Dedifferentiated amniotic fluid mesenchymal stem cell (primary cell): ENCODE data around the gene COX6B2.

Experiments used
- DNase-seq: peaks from one replicate; pipeline ENCODE4 v3.0.0-alpha.2; 2016; ENCODE audit errors: extremely low spot score

COX6B2 gene

DNA sequence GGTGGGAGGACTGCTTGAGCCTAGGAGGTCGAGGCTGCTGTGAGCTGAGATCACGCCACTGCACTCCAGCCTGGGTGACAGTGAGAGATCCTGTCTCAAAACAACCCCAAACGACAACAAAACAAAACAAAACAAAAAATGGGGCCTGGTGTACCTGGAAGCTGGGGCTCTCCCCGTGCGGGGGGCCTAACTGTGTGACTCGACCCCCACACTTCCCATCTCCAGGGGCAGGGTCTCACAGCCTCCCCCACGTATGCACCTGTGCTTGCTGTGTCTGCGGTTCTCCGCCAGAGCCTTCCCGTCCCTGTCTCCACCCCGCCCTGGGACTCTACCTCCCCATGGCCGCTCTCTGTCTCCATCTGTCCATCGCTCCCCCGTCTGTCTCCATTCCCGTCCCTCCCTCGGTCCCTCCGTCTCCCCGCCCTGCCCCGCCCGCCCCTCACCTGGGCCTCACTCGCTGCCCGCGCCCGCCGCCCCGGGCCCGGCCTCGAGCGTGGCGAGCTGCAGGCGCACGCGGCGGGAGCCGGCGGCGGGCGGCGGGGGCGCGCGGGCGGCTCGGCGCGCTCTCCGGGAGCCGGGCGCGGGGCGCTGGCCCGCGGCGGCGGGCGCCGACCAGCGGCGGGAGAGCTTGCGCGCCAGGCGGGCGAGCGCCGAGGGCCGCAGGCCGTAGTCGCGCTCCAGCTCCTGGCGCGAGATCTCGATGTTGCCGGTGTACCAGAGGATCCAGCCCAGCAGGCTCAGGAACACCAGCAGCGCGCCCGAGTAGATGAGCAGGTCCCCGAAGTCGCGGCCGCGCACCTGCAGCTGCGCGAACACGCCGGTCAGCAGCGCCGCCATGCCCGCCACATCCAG lies 29.0 kb upstream of the COX6B2 start:
- DNase-seq = peak; percentile 27

DNA sequence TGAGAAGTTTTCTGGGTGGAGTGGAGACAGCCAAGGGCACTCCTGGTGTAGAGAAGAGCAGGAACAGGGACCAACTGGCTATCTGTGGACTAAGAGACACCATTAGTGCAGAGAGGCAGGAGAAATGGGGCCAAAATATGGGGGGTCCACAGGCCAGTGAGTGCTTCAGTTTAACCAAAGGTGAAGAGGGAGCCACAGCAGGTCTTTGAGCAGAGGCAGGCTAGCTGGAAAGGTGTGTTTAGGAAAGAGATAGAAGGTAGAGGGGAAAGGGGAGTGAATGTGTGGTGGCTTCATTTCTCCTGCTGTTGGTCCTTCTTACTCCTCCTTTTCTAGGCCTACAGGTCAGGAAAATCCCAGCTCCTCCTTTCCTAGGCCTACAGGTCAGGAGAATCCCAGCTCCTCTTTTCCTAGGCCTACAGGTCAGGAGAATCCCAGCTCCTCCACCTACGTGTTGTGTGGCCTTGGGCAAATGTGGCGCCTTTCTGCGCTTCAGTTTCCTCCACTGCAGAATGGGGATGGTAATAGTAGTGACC lies 28.1 kb upstream of the COX6B2 start:
- DNase-seq = no peak

DNA sequence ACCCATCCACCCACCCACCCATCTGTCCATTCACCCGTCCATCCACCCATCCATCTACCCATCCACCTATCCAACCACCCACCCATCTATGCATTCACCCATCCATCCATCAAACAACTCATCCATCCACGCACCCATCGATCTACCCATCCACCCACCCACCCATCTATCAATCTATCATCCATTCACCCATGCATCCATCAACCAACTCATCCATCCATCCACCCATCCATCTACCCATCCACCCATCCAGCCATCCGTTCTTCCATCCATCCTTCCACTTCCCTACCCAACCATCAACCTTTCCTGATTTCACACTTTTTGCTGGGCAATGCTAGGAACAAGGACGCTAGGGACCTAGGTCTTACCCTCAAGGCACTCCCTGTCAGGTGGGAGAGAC lies 27.5 kb upstream of the COX6B2 start:
- no peak for DNase-seq

DNA sequence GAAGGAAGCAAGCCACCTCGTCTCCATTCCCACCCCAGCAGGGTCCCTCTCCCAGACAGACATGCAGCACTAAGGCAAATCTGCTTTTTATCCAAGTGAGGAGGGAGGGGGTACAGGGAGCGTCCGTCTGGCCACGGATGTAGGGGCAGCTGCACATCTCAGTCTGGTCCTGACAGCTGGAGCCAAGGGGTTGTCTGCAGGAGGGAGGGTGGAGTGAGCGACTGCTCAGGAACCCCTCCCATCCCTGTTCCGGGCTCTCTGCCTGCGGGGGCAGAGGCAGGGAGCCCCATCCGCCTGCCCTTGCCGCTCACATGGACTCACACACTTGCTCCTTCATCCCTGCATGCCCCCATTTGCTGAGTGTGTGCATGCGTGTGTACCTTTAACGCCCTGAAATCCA lies 24.7 kb upstream of the COX6B2 start:
- no peak for DNase-seq

DNA sequence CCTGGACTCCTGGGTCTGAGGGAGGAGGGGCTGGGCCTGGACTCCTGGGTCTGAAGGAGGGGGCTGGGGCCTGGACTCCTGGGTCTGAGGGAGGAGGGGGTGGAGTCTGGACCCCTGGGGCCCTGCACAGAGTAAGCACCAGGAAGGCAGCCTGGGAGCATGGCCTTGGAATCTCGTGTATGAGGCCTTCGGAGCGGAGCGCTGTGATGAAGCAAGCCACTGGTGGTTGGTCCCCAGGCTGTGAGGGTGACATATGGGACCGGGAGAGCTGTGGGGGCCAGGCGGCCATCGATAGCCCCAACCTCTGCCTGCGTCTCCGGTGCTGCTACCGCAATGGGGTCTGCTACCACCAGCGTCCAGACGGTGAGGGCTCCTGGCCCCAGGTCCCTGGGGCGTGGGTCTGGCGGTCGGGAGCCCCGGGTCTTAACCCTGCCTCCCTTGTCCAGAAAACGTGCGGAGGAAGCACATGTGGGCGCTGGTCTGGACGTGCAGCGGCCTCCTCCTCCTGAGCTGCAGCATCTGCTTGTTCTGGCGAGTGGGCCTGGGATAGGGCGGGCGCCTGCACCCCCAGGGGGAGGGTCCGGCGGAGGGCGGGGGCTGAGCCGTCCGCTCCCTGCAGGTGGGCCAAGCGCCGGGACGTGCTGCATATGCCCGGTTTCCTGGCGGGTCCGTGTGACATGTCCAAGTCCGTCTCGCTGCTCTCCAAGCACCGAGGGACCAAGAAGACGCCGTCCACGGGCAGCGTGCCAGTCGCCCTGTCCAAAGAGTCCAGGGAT lies 23.0 kb upstream of the COX6B2 start:
- DNase-seq = no peak

DNA sequence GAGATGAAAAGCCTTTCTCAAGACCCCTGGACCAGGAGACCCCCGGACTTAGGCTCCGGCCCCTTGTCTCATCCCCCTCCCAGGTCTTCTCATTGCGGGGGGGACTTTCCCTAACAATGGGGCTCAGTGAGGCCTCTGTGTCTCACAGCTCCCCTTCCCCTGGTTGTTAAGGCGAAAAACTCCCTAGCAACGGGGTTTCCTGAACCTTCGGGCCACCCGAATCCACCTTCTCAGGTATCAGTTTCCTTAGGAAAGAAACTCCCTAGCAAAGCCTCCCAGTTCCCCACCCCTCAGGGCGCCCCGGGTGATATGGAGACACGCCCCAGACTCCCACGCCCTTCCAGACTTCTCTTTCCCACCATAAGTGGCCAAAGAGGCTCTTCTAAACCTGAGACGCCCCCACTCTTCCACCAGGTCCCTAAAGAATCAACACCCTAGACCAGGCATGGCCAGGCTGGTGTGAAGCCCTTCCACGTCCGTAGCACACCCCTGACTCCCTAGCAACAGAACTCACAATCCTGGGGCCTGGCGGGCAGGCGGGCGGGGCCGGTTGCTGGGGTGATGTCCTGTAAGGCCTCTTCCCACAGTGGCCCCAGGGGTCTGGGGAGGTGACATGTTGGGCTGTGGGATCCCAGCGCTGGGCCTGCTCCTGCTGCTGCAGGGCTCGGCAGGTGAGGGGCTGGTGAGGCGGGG lies 21.9 kb upstream of the COX6B2 start, which contains the start of gene TMEM190:
TSS of gene TMEM190 (plus strand) at position 586 of the 693 bp plus-strand sequence. CDS start at position 614, 28 bp downstream.
- DNase-seq = no peak

DNA sequence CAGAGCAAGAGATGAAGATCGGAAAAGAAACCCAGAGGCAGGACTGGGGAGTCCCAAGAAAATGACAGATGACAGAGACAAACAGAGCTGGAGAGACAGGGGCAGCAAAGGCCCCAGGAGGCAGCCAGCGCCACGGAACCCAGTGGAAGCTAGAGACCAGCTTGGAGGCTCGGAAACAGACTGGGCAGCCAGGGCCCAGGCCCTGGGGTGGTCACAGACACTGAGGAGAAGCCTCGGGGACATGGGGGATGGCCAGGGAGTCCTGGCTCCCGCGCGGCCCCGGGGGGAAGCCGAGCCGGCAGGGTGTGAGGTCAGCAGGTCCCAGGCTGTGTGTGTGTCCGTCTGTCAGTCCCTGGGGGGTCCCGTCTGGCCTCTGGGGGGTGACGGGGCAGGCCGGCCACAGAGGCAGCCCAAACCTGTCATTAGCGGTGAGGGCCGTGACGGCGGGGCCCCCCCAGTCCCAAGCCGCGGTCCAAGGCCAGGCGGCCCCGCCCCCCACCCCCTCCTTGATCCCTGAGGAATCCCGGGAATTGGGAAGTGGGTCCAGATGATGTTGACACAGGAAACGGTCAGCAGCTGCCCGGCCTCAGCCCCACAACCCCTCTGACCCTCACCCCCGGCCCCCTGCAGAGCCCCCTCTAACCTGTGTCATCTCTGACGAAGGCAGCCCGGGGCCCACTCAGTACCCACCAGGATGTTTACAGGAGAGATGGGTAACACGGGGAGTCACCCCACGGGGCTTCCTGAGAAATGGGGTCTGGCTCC lies 19.7 kb upstream of the COX6B2 start:
- DNase-seq = no peak

DNA sequence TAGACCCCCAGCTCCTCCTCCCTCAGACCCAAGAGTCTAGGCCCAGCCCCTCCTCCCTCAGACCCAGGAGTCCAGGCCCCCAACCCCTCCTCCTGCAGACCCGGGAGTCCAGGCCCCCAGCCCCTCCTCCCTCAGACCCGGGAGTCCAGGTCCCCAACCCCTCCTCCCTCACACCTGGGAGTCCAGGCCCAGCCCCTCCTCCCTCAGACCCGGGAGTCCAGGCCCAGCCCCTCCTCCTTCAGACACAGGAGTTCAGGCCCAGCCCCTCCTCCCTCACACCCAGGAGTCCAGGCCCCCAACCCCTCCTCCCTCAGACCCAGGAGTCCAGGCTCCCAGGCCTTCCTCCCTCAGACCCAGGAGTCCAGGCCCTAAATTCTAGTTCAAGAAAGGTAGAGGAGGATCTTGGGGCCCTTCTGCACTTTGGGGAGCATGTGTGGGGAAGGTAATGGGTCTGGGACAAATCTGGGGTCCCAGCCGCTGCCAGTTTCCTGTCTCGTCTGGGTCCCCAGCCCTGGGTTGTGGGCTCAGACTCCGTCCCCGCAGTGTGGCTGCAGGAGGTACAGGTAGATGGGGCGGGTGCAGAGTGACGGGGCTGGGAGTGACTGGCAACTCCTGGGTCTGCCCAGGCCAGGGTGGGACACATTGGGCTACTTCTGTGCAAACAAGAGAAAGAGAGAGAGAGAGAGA lies 18.9 kb upstream of the COX6B2 start:
- DNase-seq = no peak

DNA sequence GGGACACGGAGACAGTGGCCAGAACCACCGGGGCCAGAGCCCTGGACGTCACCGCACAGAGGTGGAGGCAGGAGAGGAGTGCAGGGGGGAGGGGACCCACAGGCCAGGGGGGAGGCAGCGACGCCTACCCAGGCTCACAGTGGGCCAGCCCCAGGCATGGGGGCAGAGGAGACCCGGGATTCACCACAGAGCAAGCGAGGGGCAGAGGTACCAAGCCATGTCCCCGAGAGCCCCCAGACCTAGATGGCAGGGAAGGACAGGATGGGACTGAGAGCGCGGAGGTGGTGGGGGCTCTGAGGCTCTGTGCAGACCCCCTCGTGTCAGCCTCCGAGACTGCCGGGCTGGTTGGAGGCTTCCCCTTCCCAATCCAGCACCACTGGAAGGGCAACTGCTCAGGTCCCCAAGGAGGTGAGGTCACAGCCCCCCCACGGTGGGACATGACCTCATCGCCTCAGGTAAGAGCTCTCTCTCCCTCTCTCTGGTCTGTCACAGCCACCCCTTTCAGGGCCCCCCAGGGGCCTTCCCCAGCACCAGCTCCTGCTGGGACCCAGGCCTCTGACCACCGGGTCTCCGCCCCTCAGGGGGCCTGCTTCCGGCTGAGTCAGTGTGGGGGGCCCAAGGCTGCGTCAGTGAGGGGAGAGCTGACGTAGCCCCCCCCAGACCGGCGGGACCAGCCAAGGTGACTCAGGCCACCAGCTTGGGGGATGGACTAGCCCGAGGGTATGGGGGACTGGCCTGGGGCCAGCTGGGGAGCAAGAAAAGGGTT lies 18.0 kb upstream of the COX6B2 start:
- DNase-seq = no peak

DNA sequence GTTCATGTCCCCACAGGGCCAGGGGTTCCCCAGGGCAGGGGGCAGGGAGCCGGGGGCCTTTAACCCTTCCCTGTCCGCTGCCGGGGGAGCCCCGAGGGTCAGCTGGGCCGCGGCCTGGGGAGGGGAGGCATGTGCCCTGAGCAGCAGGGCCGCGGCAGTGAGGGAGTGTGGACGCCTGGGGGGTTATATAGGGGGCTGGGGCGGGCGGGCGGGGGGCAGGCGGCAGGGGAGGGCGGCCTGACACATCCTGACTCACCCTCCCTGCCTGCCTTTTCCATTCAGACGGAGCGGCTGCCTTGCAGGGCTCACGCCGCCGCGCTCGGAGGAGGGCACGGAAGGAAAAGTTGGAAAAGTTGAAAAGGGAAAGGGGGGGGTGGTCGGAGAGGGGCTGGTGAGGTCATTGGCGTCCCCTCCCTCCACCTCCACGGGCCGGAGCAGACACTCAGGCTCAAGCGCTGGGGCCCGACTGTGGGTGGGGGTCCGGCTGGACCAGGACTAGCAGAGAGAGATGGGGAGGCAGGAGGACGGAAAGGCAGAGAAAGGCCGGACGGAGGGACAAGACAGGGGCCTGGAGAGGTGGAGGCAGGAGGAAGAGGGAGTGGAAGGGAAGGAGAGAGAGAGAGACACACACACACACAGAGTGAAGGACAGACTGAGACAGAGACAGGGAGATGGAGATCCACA lies 15.9 kb upstream of the COX6B2 start, which contains the start of gene IL11:
TSS of gene IL11 (minus strand) at position 159 of the 684 bp plus-strand sequence. CDS start at position 6, 153 bp downstream.
- DNase-seq = no peak

DNA sequence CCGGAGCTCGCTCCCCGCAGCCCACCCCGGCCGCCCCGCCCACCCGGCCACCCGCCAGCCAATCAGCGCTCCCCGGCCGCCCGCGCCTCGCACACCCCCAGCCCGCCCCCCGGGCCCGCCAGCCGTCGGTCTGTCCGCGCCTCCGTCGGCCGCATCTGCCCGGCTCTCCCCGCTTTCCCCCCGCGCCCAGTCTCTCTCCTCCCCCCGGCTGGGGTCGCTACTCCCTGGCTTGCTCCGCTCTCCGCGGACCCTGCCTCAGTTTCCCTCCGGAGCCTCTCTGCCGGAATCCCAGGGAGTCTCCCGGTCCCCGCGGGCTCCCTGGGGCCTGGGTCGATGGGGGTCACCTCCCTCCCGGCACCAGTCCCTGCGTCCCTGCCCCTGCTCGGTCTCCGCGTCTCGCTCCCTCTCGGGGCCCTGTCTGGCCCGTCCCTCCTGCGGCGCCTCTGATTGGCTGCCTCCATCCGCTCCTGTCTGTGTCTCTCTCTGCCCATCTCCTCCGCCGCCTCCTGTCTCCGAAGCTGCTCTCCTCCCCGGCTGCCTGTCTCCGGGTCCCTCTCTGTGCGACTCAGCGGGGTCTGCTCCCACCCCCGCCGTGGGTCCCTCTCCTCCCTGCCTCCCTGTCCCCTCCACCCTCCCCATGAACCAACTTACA lies 15.3 kb upstream of the COX6B2 start:
- DNase-seq = peak; percentile 54

DNA sequence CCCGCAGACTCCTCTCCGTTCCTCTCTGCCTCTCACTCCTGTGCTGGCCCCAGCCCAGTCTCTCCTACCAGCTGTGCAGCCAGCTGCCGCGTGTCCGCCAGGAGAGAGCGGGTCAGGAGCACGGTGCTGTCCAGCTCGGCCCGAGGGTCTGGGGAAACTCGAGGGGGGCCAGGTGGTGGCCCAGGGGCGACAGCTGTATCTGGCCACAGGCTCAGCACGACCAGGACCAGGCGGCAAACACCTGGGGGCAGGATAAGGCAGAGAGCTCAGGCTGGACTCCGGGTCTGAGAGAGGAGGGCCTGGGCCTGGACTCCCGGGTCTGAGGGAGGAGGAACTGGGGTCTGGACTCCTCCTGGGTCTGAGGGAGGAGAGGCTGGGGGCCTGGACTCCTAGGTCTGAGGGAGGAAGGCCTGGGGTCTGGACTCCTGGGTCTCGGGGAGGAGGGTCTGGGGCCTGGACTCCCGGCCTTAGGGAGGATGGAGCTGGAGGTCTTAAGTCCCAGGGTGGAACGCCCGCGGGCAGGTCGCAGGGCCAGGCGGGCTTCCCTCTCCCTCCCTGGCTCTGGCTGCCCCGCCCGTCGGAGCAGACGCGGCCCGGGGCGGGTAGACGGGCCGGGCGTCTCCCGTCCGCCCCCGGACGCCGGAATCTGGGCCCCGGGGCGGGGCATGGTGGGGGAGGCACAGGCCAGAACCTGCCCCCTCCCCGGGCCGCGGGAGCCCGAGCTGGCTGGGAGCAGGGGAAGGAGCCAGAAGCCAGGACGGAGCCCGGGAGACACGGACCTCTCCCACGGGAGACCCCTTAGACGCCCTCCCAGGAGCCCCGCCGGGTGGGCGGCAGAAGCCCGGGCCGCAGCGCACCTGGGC lies 14.4 kb upstream of the COX6B2 start:
- DNase-seq = peak; percentile 34

DNA sequence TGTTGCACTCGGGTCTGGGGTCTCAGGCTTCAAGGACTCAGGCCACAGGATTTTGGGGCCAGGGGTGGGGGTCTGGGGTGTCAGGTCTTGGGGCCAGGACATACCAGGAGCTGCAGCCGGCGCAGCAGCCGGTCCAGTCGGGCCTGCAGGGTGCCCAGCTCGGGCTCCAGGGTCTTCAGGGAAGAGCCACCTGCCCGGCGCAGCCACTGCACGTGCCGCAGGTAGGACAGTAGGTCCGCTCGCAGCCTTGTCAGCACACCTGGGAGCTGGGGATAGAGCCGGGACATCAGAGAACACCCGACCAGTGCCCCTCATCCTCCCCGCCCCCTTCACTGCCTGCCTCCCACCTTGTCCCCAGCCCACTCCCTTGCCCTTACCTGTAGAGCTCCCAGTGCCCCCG lies 13.6 kb upstream of the COX6B2 start:
- no peak for DNase-seq

DNA sequence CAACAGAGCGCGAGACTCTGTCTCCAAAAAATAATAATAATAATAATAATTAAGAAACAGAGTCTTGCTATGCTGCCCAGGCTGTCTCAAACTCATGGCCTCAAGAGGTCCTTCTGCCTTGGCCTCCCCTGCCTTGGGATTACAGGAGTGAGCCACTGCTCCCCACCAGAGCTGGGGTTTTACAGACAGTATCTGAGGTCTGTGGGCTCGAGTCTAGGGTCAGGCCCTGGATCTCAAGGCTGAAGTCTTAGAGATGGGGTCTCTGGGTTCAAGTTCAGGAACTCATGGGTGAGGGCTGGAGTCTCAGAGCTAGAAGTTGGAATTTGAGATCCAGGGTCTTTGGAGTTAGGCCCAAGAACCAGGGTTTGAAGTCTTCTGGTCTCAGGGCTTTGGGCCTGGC lies 12.3 kb upstream of the COX6B2 start:
- no peak for DNase-seq

DNA sequence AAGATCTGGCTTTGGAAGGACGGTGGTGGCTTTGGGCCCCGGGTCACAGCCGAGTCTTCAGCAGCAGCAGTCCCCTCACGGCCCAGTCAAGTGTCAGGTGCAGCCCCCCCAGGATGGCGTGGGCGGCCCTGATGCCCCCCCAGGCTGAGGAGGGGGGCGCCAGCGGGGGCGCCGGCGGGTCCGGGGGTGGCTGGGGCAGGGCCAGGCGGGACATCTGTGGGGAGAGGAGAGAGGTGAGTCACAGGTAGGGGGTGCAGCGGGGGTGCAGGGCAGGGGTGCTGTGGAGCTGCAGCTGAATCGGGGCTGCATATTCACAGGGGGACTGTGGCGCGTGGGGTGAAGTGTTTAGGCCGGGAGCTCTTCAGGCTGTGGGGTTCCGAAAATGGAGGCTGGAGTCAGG lies 11.4 kb upstream of the COX6B2 start:
- no peak for DNase-seq

DNA sequence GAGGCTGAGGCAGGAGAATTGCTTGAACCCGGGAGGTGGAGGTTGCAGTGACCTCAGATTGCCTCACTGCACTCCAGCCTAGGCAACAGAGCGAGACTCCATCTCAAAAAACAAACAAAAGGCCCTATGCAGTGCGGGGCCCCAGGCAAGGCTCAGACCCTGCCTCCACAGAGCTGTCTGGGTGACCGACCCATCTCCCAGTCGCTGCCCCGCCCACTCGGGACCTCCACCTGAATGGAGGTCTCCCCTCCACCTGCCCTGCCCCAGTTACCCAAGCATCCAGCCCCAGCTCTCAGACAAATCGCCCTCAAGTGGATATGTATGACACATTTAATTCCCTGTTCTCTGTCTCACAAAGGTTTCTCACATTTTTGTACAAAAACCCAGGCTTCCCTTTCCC lies 10.7 kb upstream of the COX6B2 start:
- DNase-seq = no peak

DNA sequence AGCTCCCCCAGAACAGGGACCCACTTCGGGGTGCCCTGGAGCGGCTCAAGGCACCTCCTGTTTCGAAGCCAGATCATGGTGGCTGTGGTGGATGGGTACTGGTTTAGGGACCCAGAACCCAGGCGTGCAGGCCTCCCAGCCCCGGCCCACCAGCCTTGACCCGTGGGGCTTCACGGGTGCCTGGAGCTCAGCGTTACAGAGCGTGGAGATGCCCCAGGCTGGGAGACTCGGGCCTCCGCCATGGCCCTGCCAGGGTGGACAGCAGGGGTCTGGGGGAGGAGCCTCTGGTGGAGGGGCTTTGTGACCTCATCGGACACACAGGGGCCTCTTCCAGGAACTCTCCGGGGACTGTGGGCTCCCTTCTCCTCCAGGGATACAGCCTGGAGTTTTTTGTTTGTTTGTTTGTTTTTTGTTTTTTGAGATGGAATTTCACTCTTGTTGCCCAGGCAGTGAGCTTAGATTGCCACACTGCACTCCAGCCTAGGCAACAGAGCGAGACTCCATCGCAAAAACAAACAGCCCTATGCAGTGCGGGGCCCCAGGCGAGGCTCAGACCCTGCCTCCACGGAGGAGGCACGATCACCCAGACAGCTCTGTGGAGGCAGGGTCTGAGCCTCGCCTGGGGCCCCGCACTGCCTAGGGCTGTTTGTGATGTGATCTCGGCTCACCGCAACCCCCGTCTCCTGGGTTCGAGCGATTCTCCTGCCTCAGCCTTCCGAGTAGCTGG lies 8.6 kb upstream of the COX6B2 start, which contains the start of gene GARIN5B:
TSS of gene GARIN5B (minus strand) at position 271 of the 727 bp plus-strand sequence. CDS start at position 77, 194 bp downstream.
- DNase-seq = no peak
